HCT116 (cell line): ENCODE results near the gene C15orf39. TPM values are rescaled to one million over a fixed set of nuclear protein-coding genes. Genes with fewer than 3 reads are reported as not detected.

Experiments used
- ATAC-seq: fragments of 200-7000 bp; cut with Tn5 transposase; 2 replicates; pipeline ENCODE4 v1.9.1; 2020; ENCODE audit warnings: mild to moderate bottlenecking, moderate library complexity
- BruUV-seq: library from RNA; stranded (reverse); fragments of 400-500 nt; replicated peaks from 2 replicates; lab custom pipeline; 2021; lab: Mats Ljungman, UMichigan
- CTCF ChIA-PET: fragments of 300-600 bp; sonication (Branson Sonifier 250); formaldehyde crosslinking; loops from one replicate; lab custom pipeline; 2021; ENCODE audit warnings: antibody characterized with exemption; lab: Charles Lee
- POLR2A ChIA-PET: fragments of 300-600, 350-600 bp; sonication (Branson Sonifier 250); formaldehyde crosslinking; loops from one replicate; lab custom pipeline; 2021; ENCODE audit warnings: antibody characterized with exemption; lab: Charles Lee
- RAD21 ChIA-PET, 2 experiments: fragments of 300-600 bp; sonication (Branson Sonifier 250); formaldehyde crosslinking; loops; one replicate each; lab custom pipeline; 2023; ENCODE audit warnings: low total read pairs in 2 of 2; ENCODE audit not compliant: uncharacterized antibody in 2 of 2, unreplicated experiment in 2 of 2, low non-redundant PET in 1 of 2; lab: Charles Lee
- DNase-seq: peaks from one replicate; pipeline ENCODE4 v3.0.0-alpha.2; 2010; ENCODE audit warnings: low read depth, low spot score
- H2AFZ ChIP-seq: fragments of 200-600 bp; shearing (Covaris generic), sonication (generic); 2 replicates; pipeline ENCODE4 v1.6.1; 2017; ENCODE audit warnings: low read depth, mixed run types, mixed read lengths, antibody characterized with exemption, low read length; ENCODE audit not compliant: poor library complexity, severe bottlenecking
- H3K27ac ChIP-seq: 2 replicates; pipeline ENCODE4 v1.5.1; 2012; ENCODE audit warnings: low read depth, low read length
- H3K27me3 ChIP-seq: fragments of 200-600 bp; sonication (generic); 2 replicates; pipeline ENCODE4 v1.6.1; 2016; ENCODE audit warnings: mixed run types, low read length, mixed read lengths; ENCODE audit not compliant: insufficient read depth
- H3K36me3 ChIP-seq, 2 experiments: fragments of 200-500 bp in 1 of 2; fragments of 200-600 bp in 1 of 2; sonication (Bioruptor generic) in 1 of 2; sonication (generic) in 1 of 2; 2 replicates each; pipeline versions ENCODE4 v1.5.1 to v1.6.1; 2014 to 2016; ENCODE audit warnings: low read length in 2 of 2, inconsistent platforms in 1 of 2, mixed read lengths in 1 of 2, mixed run types in 1 of 2; ENCODE audit not compliant: insufficient read depth in 2 of 2, control insufficient read depth in 1 of 2
- H3K4me1 ChIP-seq, 2 experiments: fragments of 200-600 bp in 1 of 2; sonication (generic) in 1 of 2; 2 replicates each; pipeline versions ENCODE4 v1.5.1 to v1.6.1; 2012 to 2017; ENCODE audit warnings: low read length in 2 of 2, inconsistent platforms in 1 of 2, mild to moderate bottlenecking in 1 of 2, mixed read lengths in 1 of 2, mixed run types in 1 of 2, moderate library complexity in 1 of 2; ENCODE audit not compliant: insufficient read depth in 2 of 2, control insufficient read depth in 1 of 2
- H3K4me2 ChIP-seq: fragments of 200-600 bp; sonication (generic); 2 replicates; pipeline ENCODE4 v1.6.1; 2017; ENCODE audit warnings: mixed run types, low read length, mixed read lengths
- H3K4me3 ChIP-seq, 2 experiments: fragments of 200-600 bp in 1 of 2; sonication (generic) in 1 of 2; replicated peaks in 1 of 2; 2 replicates each; pipeline ENCODE4 v1.5.1; 2011 to 2016; ENCODE audit warnings: low read length in 2 of 2, control low read depth in 1 of 2, low read depth in 1 of 2, mild to moderate bottlenecking in 1 of 2, mixed read lengths in 1 of 2, mixed run types in 1 of 2
- H3K79me2 ChIP-seq: fragments of 200-600 bp; sonication (generic); 2 replicates; pipeline ENCODE4 v1.6.1; 2017; ENCODE audit warnings: mild to moderate bottlenecking, mixed run types, low read length, moderate library complexity, mixed read lengths; ENCODE audit not compliant: insufficient read depth
- H3K9ac ChIP-seq: fragments of 200-600 bp; sonication (generic); 2 replicates; pipeline ENCODE4 v1.6.1; 2016; ENCODE audit warnings: low read length, mixed read lengths
- H3K9me2 ChIP-seq: fragments of 200-600 bp; sonication (generic), shearing (Covaris generic); 2 replicates; pipeline ENCODE4 v1.6.1; 2017; ENCODE audit warnings: mixed run types, mild to moderate bottlenecking, moderate library complexity; ENCODE audit not compliant: insufficient read depth
- H3K9me3 ChIP-seq, 2 experiments: fragments of 200-500 bp in 1 of 2; fragments of 200-600 bp in 1 of 2; sonication (Bioruptor generic) in 1 of 2; sonication (generic) in 1 of 2; 2 replicates each; pipeline ENCODE4 v1.6.1; 2014 to 2017; ENCODE audit warnings: low read length in 2 of 2, mixed read lengths in 2 of 2, inconsistent platforms in 1 of 2, low read depth in 1 of 2, mild to moderate bottlenecking in 1 of 2, mixed run types in 1 of 2, moderate library complexity in 1 of 2; ENCODE audit not compliant: control insufficient read depth in 1 of 2, insufficient read depth in 1 of 2
- H4K20me1 ChIP-seq: fragments of 200-600 bp; sonication (generic), shearing (Covaris generic); 2 replicates; pipeline ENCODE4 v1.6.1; 2017; ENCODE audit warnings: mixed run types, mild to moderate bottlenecking, moderate library complexity; ENCODE audit not compliant: insufficient read depth
- CBX3 ChIP-seq: IDR thresholded peaks from 2 replicates; pipeline ENCODE4 v1.6.1; 2012; ENCODE audit warnings: low read depth
- CEBPB ChIP-seq: IDR thresholded peaks from 2 replicates; pipeline ENCODE4 v1.6.1; 2012; ENCODE audit warnings: low read depth
- EGR1 ChIP-seq: IDR thresholded peaks from 2 replicates; pipeline ENCODE4 v1.6.1; 2012; ENCODE audit warnings: low read depth
- ELF1 ChIP-seq: IDR thresholded peaks from 2 replicates; pipeline ENCODE4 v1.6.1; 2012; ENCODE audit warnings: low read depth, borderline replicate concordance
- EZH2phosphoT487 ChIP-seq: fragments of 200-600 bp; IDR thresholded peaks from 2 replicates; pipeline ENCODE4 v1.6.1; 2018; ENCODE audit warnings: antibody characterized with exemption, borderline replicate concordance
- FOSL1 ChIP-seq: IDR thresholded peaks from 2 replicates; pipeline ENCODE4 v1.6.1; 2012; ENCODE audit warnings: low read depth
- JUND ChIP-seq: IDR thresholded peaks from 2 replicates; pipeline ENCODE4 v1.6.1; 2012
- POLR2A ChIP-seq: IDR thresholded peaks from 2 replicates; pipeline ENCODE4 v1.7.0; 2011; ENCODE audit warnings: borderline replicate concordance; ENCODE audit not compliant: insufficient read depth, insufficient read length; ENCODE audit errors: extremely low read depth
- RAD21 ChIP-seq: IDR thresholded peaks from 2 replicates; pipeline ENCODE4 v1.6.1; 2012; ENCODE audit warnings: low read depth, mild to moderate bottlenecking
- SIN3A ChIP-seq: IDR thresholded peaks from 2 replicates; pipeline ENCODE4 v1.6.1; 2012; ENCODE audit warnings: low read depth
- SP1 ChIP-seq: IDR thresholded peaks from 2 replicates; pipeline ENCODE4 v1.6.1; 2012; ENCODE audit warnings: low read depth
- SRF ChIP-seq: IDR thresholded peaks from 2 replicates; pipeline ENCODE4 v1.6.1; 2012; ENCODE audit warnings: low read depth
- TCF7L2 ChIP-seq: IDR thresholded peaks from 2 replicates; pipeline ENCODE4 v1.7.0; 2011; ENCODE audit warnings: borderline replicate concordance, inconsistent platforms; ENCODE audit not compliant: insufficient read depth, insufficient read length; ENCODE audit errors: extremely low read depth
- YY1 ChIP-seq: IDR thresholded peaks from 2 replicates; pipeline ENCODE4 v1.6.1; 2011; ENCODE audit warnings: low read length, low read depth, moderate library complexity, mild to moderate bottlenecking; ENCODE audit not compliant: insufficient replicate concordance; ENCODE audit errors: extremely low read depth
- ZFX ChIP-seq: fragments of 450-650 bp; IDR thresholded peaks from 2 replicates; pipeline ENCODE4 v1.6.1; 2017
- ZNF274 ChIP-seq: fragments of 200-500 bp; sonication (Bioruptor generic); IDR thresholded peaks from 2 replicates; pipeline ENCODE4 v1.6.1; 2014; ENCODE audit warnings: mild to moderate bottlenecking, low read depth, low read length, inconsistent platforms
- intact Hi-C: fragments of 100-400 bp; cut with micrococcal nuclease; formaldehyde crosslinking; loops from 2 replicates; pipeline ENCODE4 v1.10.0; 2022
- total RNA-seq: library from RNA; stranded (reverse); gene quantifications from one replicate; pipeline ENCODE4 v1.2.1, GENCODE V29; 2021; ENCODE audit not compliant: unreplicated experiment
- TF ChIP-seq, protein P1 (sequence below): IDR thresholded peaks from 2 replicates; pipeline ENCODE4 v1.6.1; 2012
- TF ChIP-seq, protein P2 (sequence below): IDR thresholded peaks from 2 replicates; pipeline ENCODE4 v1.6.1; 2012; ENCODE audit warnings: low read depth
- TF ChIP-seq, protein P3 (sequence below): IDR thresholded peaks from 2 replicates; pipeline ENCODE4 v1.6.1; 2011; ENCODE audit warnings: mild to moderate bottlenecking, low read length, moderate library complexity; ENCODE audit not compliant: insufficient replicate concordance; ENCODE audit errors: extremely low read depth
- TF ChIP-seq, protein P4 (sequence below): IDR thresholded peaks from 2 replicates; pipeline ENCODE4 v1.6.1; 2012

C15orf39 gene
- total RNA-seq, 1 experiment from 2014 or later, result 29.3 TPM

DNA sequence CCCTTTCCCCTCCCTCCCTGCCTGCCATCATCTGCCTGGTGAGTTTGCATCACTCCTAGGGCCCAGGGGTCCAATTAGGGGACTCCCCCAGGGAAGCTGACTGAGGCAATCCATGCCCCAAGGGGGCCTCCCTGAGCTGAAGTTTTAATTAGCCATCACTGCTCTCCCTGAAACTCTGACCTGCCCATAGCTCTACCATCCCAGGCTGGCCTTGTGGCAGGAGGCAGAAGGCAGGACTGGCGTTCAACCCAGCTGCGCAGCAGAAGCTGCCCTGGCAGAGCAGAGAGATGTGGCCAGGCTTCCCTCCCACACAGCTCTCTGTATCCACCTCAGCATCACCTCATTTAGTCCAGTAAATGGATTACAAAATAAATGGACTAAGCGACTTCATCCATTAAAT is 7.7 kb upstream of the C15orf39 start:
- H3K36me3 ChIP-seq, result no peaks in the 10 kb centered on the region
- no TSS peak for BruUV-seq
- H3K27ac ChIP-seq, result no peak overlapping the region
- no peak overlapping the region for H2AFZ ChIP-seq
- H3K4me2 ChIP-seq, result no peak overlapping the region
- intact Hi-C loops, result no loop called here
- CTCF ChIA-PET, result no interaction called here
- no peak for ATAC-seq
- RAD21 ChIA-PET, result no interaction called here
- TF ChIP-seq RAD21 (no peak), ZNF274 (no peak), SP1 (no peak), CEBPB (no peak), YY1 (no peak), ZFX (no peak), EZH2phosphoT487 (no peak), TCF7L2 (no peak), EGR1 (no peak), ELF1 (no peak), SIN3A (no peak), JUND (no peak), SRF (no peak), CBX3 (no peak), FOSL1 (no peak), POLR2A (no peak)
- TF ChIP-seq, protein P1, sequence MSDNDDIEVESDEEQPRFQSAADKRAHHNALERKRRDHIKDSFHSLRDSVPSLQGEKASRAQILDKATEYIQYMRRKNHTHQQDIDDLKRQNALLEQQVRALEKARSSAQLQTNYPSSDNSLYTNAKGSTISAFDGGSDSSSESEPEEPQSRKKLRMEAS, result no peak
- TF ChIP-seq, protein P2, sequence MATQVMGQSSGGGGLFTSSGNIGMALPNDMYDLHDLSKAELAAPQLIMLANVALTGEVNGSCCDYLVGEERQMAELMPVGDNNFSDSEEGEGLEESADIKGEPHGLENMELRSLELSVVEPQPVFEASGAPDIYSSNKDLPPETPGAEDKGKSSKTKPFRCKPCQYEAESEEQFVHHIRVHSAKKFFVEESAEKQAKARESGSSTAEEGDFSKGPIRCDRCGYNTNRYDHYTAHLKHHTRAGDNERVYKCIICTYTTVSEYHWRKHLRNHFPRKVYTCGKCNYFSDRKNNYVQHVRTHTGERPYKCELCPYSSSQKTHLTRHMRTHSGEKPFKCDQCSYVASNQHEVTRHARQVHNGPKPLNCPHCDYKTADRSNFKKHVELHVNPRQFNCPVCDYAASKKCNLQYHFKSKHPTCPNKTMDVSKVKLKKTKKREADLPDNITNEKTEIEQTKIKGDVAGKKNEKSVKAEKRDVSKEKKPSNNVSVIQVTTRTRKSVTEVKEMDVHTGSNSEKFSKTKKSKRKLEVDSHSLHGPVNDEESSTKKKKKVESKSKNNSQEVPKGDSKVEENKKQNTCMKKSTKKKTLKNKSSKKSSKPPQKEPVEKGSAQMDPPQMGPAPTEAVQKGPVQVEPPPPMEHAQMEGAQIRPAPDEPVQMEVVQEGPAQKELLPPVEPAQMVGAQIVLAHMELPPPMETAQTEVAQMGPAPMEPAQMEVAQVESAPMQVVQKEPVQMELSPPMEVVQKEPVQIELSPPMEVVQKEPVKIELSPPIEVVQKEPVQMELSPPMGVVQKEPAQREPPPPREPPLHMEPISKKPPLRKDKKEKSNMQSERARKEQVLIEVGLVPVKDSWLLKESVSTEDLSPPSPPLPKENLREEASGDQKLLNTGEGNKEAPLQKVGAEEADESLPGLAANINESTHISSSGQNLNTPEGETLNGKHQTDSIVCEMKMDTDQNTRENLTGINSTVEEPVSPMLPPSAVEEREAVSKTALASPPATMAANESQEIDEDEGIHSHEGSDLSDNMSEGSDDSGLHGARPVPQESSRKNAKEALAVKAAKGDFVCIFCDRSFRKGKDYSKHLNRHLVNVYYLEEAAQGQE, result no peak
- TF ChIP-seq, protein P3, sequence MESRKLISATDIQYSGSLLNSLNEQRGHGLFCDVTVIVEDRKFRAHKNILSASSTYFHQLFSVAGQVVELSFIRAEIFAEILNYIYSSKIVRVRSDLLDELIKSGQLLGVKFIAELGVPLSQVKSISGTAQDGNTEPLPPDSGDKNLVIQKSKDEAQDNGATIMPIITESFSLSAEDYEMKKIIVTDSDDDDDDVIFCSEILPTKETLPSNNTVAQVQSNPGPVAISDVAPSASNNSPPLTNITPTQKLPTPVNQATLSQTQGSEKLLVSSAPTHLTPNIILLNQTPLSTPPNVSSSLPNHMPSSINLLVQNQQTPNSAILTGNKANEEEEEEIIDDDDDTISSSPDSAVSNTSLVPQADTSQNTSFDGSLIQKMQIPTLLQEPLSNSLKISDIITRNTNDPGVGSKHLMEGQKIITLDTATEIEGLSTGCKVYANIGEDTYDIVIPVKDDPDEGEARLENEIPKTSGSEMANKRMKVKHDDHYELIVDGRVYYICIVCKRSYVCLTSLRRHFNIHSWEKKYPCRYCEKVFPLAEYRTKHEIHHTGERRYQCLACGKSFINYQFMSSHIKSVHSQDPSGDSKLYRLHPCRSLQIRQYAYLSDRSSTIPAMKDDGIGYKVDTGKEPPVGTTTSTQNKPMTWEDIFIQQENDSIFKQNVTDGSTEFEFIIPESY, result no peak
- TF ChIP-seq, protein P4, sequence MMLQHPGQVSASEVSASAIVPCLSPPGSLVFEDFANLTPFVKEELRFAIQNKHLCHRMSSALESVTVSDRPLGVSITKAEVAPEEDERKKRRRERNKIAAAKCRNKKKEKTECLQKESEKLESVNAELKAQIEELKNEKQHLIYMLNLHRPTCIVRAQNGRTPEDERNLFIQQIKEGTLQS, result no peak
- TF ChIP-seq, all 23 proteins: peak for 0
- Histone ChIP-seq H3K79me2 (no peaks in the 10 kb centered on the region), H3K4me1 (peaks cover 4 to 8% of the 10 kb centered on the region in 2 experiments; a peak in 2 of 4 replicates), H3K4me3 (no peak overlapping the region), H3K9ac (no peak overlapping the region), H4K20me1 (no peaks in the 10 kb centered on the region), H3K9me2 (no peaks in the 10 kb centered on the region), H3K27me3 (no peaks in the 10 kb centered on the region), H3K9me3 (peaks cover 3 to 6% of the 10 kb centered on the region in 2 experiments; a peak in 2 of 4 replicates)
- DNase-seq, result no peak
- POLR2A ChIA-PET, result no interaction called here
